SU-DHL-6 (cell line): Measurements from ENCODE around the gene IL17B.

Experiments used
- H2AFZ ChIP-seq: fragments of 200-600 bp; sonication (generic); 2 replicates; pipeline ENCODE4 v1.6.1; 2014; ENCODE audit warnings: low read depth, mild to moderate bottlenecking, moderate library complexity, mixed read lengths, antibody characterized with exemption, low read length; ENCODE audit not compliant: severe bottlenecking
- H3F3A ChIP-seq: fragments of 200-600 bp; shearing (Covaris generic); 2 replicates; pipeline ENCODE4 v1.6.0; 2016; ENCODE audit warnings: antibody characterized with exemption, mild to moderate bottlenecking; ENCODE audit not compliant: insufficient read depth
- H3K27ac ChIP-seq: fragments of 200-600 bp; sonication (generic); 2 replicates; pipeline ENCODE4 v1.5.1; 2016; ENCODE audit warnings: low read depth, mild to moderate bottlenecking, low read length, moderate library complexity, mixed read lengths
- H3K27me3 ChIP-seq: fragments of 200-600 bp; sonication (generic), shearing (Covaris generic); 2 replicates; pipeline ENCODE4 v1.6.0; 2014; ENCODE audit warnings: mild to moderate bottlenecking, low read length
- H3K36me3 ChIP-seq: fragments of 200-600 bp; sonication (generic); 2 replicates; pipeline ENCODE4 v1.6.1; 2014; ENCODE audit warnings: mild to moderate bottlenecking, low read length, mixed read lengths
- H3K4me2 ChIP-seq: fragments of 300-600, 200-600 bp; shearing (Covaris generic), sonication (generic); 2 replicates; pipeline ENCODE4 v1.6.0; 2014; ENCODE audit warnings: low read length, low read depth, mild to moderate bottlenecking; ENCODE audit not compliant: poor library complexity, severe bottlenecking
- H3K4me3 ChIP-seq: fragments of 200-600 bp; sonication (generic); 2 replicates; pipeline ENCODE4 v1.5.1; 2014; ENCODE audit warnings: antibody characterized with exemption, low read length, mild to moderate bottlenecking, mixed read lengths; ENCODE audit not compliant: insufficient read depth, poor library complexity, severe bottlenecking
- H3K79me2 ChIP-seq: fragments of 200-600 bp; sonication (generic); 2 replicates; pipeline ENCODE4 v1.6.1; 2014; ENCODE audit warnings: mild to moderate bottlenecking, low read length, moderate library complexity; ENCODE audit not compliant: insufficient read depth
- H3K9ac ChIP-seq: fragments of 200-600 bp; sonication (generic); 2 replicates; pipeline ENCODE4 v1.7.0; 2014; ENCODE audit warnings: mild to moderate bottlenecking, low read length
- H3K9me2 ChIP-seq: fragments of 200-600 bp; sonication (generic); replicated peaks from 2 replicates; pipeline ENCODE4 v1.6.1; 2014; ENCODE audit warnings: low read length; ENCODE audit not compliant: insufficient read depth
- H3K9me3 ChIP-seq: fragments of 200-600 bp; sonication (generic); 2 replicates; pipeline ENCODE4 v1.6.1; 2014; ENCODE audit warnings: low read length, mixed read lengths; ENCODE audit not compliant: insufficient read depth
- H4K20me1 ChIP-seq: fragments of 200-600 bp; sonication (generic); 2 replicates; pipeline ENCODE4 v1.6.1; 2014; ENCODE audit warnings: low read depth, mild to moderate bottlenecking, antibody characterized with exemption, low read length, moderate library complexity, mixed read lengths
- EZH2phosphoT487 ChIP-seq: fragments of 200-600 bp; sonication (generic), shearing (Covaris generic); conservative IDR thresholded peaks from 2 replicates; pipeline ENCODE4 v1.6.1; 2018; ENCODE audit warnings: mild to moderate bottlenecking, antibody characterized with exemption, low read length, moderate library complexity, mixed read lengths
- TF ChIP-seq, protein P1 (sequence below): fragments of 200-600 bp; sonication (generic); IDR thresholded peaks from one replicate; pipeline ENCODE4 v1.5.1; 2017; ENCODE audit warnings: antibody characterized with exemption, mild to moderate bottlenecking, low read length, moderate library complexity; ENCODE audit not compliant: insufficient read depth, poor library complexity, severe bottlenecking

Gene IL17B

GRCh38 chr5:149410721-149411432, 31.8 kb upstream of the IL17B start:
- Histone ChIP-seq H3K9ac (no peak overlapping the region), H3K36me3 (no peaks in the 10 kb centered on the region), H3K27ac (no peak overlapping the region), H3K9me3 (no peaks in the 10 kb centered on the region), H3K27me3 (no peaks in the 10 kb centered on the region), H3K4me3 (no peak overlapping the region), H3K79me2 (no peaks in the 10 kb centered on the region), H3K4me2 (no peak overlapping the region), H4K20me1 (no peaks in the 10 kb centered on the region), H3K9me2 (no peaks in the 10 kb centered on the region), H3F3A (no peaks in the 10 kb centered on the region), H2AFZ (no peak overlapping the region)
- no peak for TF ChIP-seq EZH2phosphoT487
- TF ChIP-seq, protein P1, sequence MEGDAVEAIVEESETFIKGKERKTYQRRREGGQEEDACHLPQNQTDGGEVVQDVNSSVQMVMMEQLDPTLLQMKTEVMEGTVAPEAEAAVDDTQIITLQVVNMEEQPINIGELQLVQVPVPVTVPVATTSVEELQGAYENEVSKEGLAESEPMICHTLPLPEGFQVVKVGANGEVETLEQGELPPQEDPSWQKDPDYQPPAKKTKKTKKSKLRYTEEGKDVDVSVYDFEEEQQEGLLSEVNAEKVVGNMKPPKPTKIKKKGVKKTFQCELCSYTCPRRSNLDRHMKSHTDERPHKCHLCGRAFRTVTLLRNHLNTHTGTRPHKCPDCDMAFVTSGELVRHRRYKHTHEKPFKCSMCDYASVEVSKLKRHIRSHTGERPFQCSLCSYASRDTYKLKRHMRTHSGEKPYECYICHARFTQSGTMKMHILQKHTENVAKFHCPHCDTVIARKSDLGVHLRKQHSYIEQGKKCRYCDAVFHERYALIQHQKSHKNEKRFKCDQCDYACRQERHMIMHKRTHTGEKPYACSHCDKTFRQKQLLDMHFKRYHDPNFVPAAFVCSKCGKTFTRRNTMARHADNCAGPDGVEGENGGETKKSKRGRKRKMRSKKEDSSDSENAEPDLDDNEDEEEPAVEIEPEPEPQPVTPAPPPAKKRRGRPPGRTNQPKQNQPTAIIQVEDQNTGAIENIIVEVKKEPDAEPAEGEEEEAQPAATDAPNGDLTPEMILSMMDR = no peak

DNA sequence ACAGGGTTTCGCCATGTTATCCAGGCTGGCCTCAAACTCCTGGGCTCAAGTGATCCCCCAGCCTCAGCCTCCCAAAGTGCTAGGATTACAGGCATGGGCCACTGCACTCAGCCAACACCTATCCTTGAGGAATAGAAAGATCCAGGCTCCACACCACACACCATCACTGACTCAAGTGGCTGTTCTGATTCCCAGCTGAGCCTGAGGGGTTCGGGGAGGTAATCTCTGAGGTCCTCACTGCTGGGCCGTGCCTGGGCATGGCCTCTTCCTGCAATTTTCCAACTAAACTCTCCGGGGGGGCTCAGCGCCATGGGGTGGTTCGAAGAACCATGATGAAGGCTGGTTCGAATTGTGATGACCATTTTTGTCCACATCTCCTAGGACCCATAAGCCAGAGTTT, 31.0 kb upstream of the IL17B start:
- H3K9me2 ChIP-seq = no peaks in the 10 kb centered on the region
- H4K20me1 ChIP-seq = no peaks in the 10 kb centered on the region
- H3K27ac ChIP-seq = no peak overlapping the region
- no peaks in the 10 kb centered on the region for H3K9me3 ChIP-seq
- H3K4me3 ChIP-seq = no peak overlapping the region
- H3K27me3 ChIP-seq = no peaks in the 10 kb centered on the region
- no peaks in the 10 kb centered on the region for H3K79me2 ChIP-seq
- H3K9ac ChIP-seq = no peak overlapping the region
- TF ChIP-seq EZH2phosphoT487 = no peak
- TF ChIP-seq, protein P1 = no peak
- no peaks in the 10 kb centered on the region for H3K36me3 ChIP-seq
- no peaks in the 10 kb centered on the region for H3F3A ChIP-seq
- no peak overlapping the region for H2AFZ ChIP-seq
- no peak overlapping the region for H3K4me2 ChIP-seq

GRCh38 chr5:149409268-149409948, 30.3 kb upstream of the IL17B start:
- Histone ChIP-seq H3K27me3 (no peaks in the 10 kb centered on the region), H3K79me2 (no peaks in the 10 kb centered on the region), H3K27ac (no peak overlapping the region), H2AFZ (no peak overlapping the region), H3K36me3 (no peaks in the 10 kb centered on the region), H3K9me2 (no peaks in the 10 kb centered on the region), H3F3A (no peaks in the 10 kb centered on the region), H3K9ac (no peak overlapping the region), H3K4me2 (no peak overlapping the region), H4K20me1 (no peaks in the 10 kb centered on the region), H3K4me3 (no peak overlapping the region), H3K9me3 (no peaks in the 10 kb centered on the region)
- TF ChIP-seq EZH2phosphoT487 = no peak
- TF ChIP-seq, protein P1 = no peak
